Brain microvascular endothelial cell (primary cell): ENCODE measurements around the gene C12orf43.

Source experiments
- DNase-seq: peaks from one replicate; pipeline ENCODE4 v3.0.0-alpha.2; 2020
- H3K27ac ChIP-seq: fragments of 250-450 bp; sonication (Bioruptor Pico); 2 replicates; pipeline ENCODE4 v1.5.1; 2020; ENCODE audit warnings: mild to moderate bottlenecking, moderate library complexity
- H3K27me3 ChIP-seq: fragments of 250-450 bp; sonication (Bioruptor Pico); replicated peaks from 2 replicates; pipeline ENCODE4 v1.5.1; 2020; ENCODE audit warnings: mild to moderate bottlenecking
- H3K36me3 ChIP-seq: fragments of 250-450 bp; sonication (Bioruptor Pico); replicated peaks from 2 replicates; pipeline ENCODE4 v1.5.1; 2020; ENCODE audit warnings: mild to moderate bottlenecking
- H3K4me3 ChIP-seq: 2 replicates; pipeline ENCODE4 v1.5.1; 2011; ENCODE audit warnings: low read depth, mild to moderate bottlenecking, control low read depth, low read length, moderate library complexity
- CTCF ChIP-seq: IDR thresholded peaks from 2 replicates; pipeline ENCODE4 v1.5.1; 2011; ENCODE audit warnings: low read depth, mild to moderate bottlenecking, moderate library complexity, low read length, control low read depth, inconsistent platforms; ENCODE audit errors: missing control alignments
- in situ Hi-C: cut with HindIII; loops from 2 replicates; pipeline ENCODE4 v1.10.0; 2017; ENCODE audit warnings: low sequenced_read_pairs, low pct_ligation_motif_present

C12orf43 gene

GRCh38 chr12:120994059-120994458 lies 22.2 kb downstream of the C12orf43 start:
- DNase-seq = no peak
- in situ Hi-C loops = no loop called here

GRCh38 chr12:120993496-120993895 lies 22.8 kb downstream of the C12orf43 start:
- H3K36me3 ChIP-seq = no peaks in the 10 kb centered on the region
- no peak overlapping the region for H3K4me3 ChIP-seq
- H3K27me3 ChIP-seq = peaks cover 2% of the 10 kb centered on the region
- H3K27ac ChIP-seq = no peak overlapping the region
- in situ Hi-C loops = no loop called here
- TF ChIP-seq CTCF = no peak
- no peak for DNase-seq

More at GRCh38 chr12:120994059-120994458, 22.2 kb downstream of the C12orf43 start:
- Histone ChIP-seq H3K27me3 (peaks cover 2% of the 10 kb centered on the region), H3K4me3 (no peak overlapping the region), H3K36me3 (no peaks in the 10 kb centered on the region), H3K27ac (no peak overlapping the region)
- no peak for TF ChIP-seq CTCF

- TF ChIP-seq CTCF = no peak
- H3K27ac ChIP-seq = no peak overlapping the region
- H3K27me3 ChIP-seq = peaks cover 2% of the 10 kb centered on the region
- H3K36me3 ChIP-seq = no peaks in the 10 kb centered on the region
- no peak overlapping the region for H3K4me3 ChIP-seq
- in situ Hi-C loops = no loop called here
- no peak for DNase-seq
Observed at GRCh38 chr12:120992989-120993388, 23.3 kb downstream of the C12orf43 start.

GRCh38 chr12:120991965-120992364 lies 24.3 kb downstream of the C12orf43 start:
- H3K27me3 ChIP-seq = peaks cover 2% of the 10 kb centered on the region
- in situ Hi-C loops = no loop called here
- no peak for DNase-seq
- no peak overlapping the region for H3K4me3 ChIP-seq
- no peaks in the 10 kb centered on the region for H3K36me3 ChIP-seq
- H3K27ac ChIP-seq = no peak overlapping the region
- no peak for TF ChIP-seq CTCF

GRCh38 chr12:120990487-120991055 lies 25.7 kb downstream of the C12orf43 start:
- Histone ChIP-seq H3K36me3 (no peaks in the 10 kb centered on the region), H3K27ac (no peak overlapping the region), H3K27me3 (peaks cover 2% of the 10 kb centered on the region), H3K4me3 (no peak overlapping the region)
- no peak for DNase-seq
- no peak for TF ChIP-seq CTCF
- in situ Hi-C loops = no loop called here

- no peak for DNase-seq
- no peak overlapping the region for H3K4me3 ChIP-seq
- no peaks in the 10 kb centered on the region for H3K36me3 ChIP-seq
- no peak for TF ChIP-seq CTCF
- in situ Hi-C loops = no loop called here
- no peak overlapping the region for H3K27ac ChIP-seq
- peaks cover 2% of the 10 kb centered on the region for H3K27me3 ChIP-seq
Observed at GRCh38 chr12:120989687-120990086, 26.6 kb downstream of the C12orf43 start.
